Measurements from ENCODE around the gene RGL1. TPM values are rescaled to one million over a fixed set of nuclear protein-coding genes. Genes with fewer than 3 reads are reported as not detected.

Gene RGL1
- total RNA-seq, 1 experiment from 2014 or later: 4.8 TPM

DNA sequence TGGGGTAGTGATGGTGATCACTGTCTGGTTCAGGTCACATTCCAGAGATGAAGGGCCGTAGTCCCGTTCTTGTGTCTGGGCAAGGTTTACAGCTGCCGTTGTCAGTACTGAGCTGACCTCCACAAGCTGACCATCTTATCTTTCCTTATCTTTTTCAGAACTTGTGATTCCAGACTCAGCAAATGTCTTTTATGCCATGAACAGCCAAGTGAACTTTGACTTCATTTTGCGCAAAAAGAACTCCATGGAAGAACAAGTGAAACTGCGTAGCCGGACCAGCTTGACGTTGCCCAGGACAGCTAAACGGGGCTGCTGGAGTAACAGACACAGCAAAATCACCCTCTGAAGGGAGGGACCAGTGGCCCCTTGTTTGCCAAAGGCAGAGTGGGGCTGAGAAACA is 121.0 kb downstream of the RGL1 start:
- H3K36me3 Mint-ChIP-seq (ENCODE audit: insufficient read depth, unreplicated experiment): no peaks in the 10 kb centered on the region
- intact Hi-C loops (cut with micrococcal nuclease; ENCODE audit: unreplicated experiment): no loop called here
- no peaks in the 10 kb centered on the region for H3K27me3 Mint-ChIP-seq (ENCODE audit: unreplicated experiment)
- H3K9me3 Mint-ChIP-seq (ENCODE audit: low read depth, unreplicated experiment): no peaks in the 10 kb centered on the region
- H3K4me1 Mint-ChIP-seq (ENCODE audit: low read depth, unreplicated experiment): no peaks in the 10 kb centered on the region
- H3K27ac Mint-ChIP-seq (ENCODE audit: unreplicated experiment): no peak overlapping the region
- TF ChIP-seq CTCF (IDR thresholded peaks at IDR 0.05; ENCODE audit: unreplicated experiment): no peak
- no peak for DNase-seq
- BruUV-seq (replicated peaks): no TSS peak
- no peak overlapping the region for H3K4me3 Mint-ChIP-seq (ENCODE audit: low read depth, unreplicated experiment)
- CTCF ChIA-PET: no interaction called here

GRCh38 chr1:183926983-183927382 is 122.1 kb downstream of the RGL1 start:
- no peak overlapping the region for H3K27ac Mint-ChIP-seq (ENCODE audit: unreplicated experiment)
- H3K4me3 Mint-ChIP-seq (ENCODE audit: low read depth, unreplicated experiment): no peak overlapping the region
- H3K27me3 Mint-ChIP-seq (ENCODE audit: unreplicated experiment): no peaks in the 10 kb centered on the region
- no peaks in the 10 kb centered on the region for H3K36me3 Mint-ChIP-seq (ENCODE audit: insufficient read depth, unreplicated experiment)
- CTCF ChIA-PET: interaction anchor here (0.6 kb wide), 1 partner anchor 293 kb away, joined by 3 read pairs; no protein-coding TSS in a partner anchor
- no peak for DNase-seq
- no peaks in the 10 kb centered on the region for H3K9me3 Mint-ChIP-seq (ENCODE audit: low read depth, unreplicated experiment)
- intact Hi-C loops (cut with micrococcal nuclease; ENCODE audit: unreplicated experiment): no loop called here
- BruUV-seq (replicated peaks): no TSS peak
- no peak for TF ChIP-seq CTCF (IDR thresholded peaks at IDR 0.05; ENCODE audit: unreplicated experiment)
- no peaks in the 10 kb centered on the region for H3K4me1 Mint-ChIP-seq (ENCODE audit: low read depth, unreplicated experiment)

GRCh38 chr1:183931646-183932271 is 126.8 kb downstream of the RGL1 start:
- Mint-ChIP-seq H3K4me3 (ENCODE audit: low read depth, unreplicated experiment) (no peak overlapping the region), H3K36me3 (ENCODE audit: insufficient read depth, unreplicated experiment) (no peaks in the 10 kb centered on the region), H3K27me3 (ENCODE audit: unreplicated experiment) (no peaks in the 10 kb centered on the region), H3K9me3 (ENCODE audit: low read depth, unreplicated experiment) (no peaks in the 10 kb centered on the region), H3K4me1 (ENCODE audit: low read depth, unreplicated experiment) (no peaks in the 10 kb centered on the region), H3K27ac (ENCODE audit: unreplicated experiment) (no peak overlapping the region)
- CTCF ChIA-PET: interaction anchor here (0.7 to 1.2 kb wide), 2 partner anchors 16 to 68 kb away, joined by 3 to 5 read pairs; no protein-coding TSS in a partner anchor
- intact Hi-C loops (cut with micrococcal nuclease; ENCODE audit: unreplicated experiment): no loop called here
- TF ChIP-seq CTCF (IDR thresholded peaks at IDR 0.05; ENCODE audit: unreplicated experiment): no peak
- BruUV-seq (replicated peaks): no TSS peak
- no peak for DNase-seq

DNA sequence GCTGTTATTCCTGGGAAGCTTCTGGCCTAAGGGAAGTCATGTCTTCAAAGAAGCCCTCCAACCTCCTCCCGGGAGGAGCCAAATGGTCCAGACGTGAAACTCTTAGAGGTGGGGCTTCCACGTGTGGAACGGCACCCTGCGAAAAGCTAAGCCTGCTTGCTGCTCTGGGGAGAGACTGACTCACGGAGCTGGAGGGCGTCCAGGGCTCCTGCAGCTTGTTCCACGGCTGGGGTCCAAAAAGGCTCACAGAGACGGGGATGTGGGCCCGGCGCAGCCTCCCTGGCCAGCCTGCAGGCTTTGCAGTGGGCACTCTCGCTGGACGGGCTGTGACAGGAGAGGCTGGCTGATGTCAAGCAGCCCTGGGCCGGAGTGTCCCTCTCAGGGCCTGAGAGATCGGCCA is 127.5 kb downstream of the RGL1 start:
- H3K9me3 Mint-ChIP-seq (ENCODE audit: low read depth, unreplicated experiment): no peaks in the 10 kb centered on the region
- no peaks in the 10 kb centered on the region for H3K36me3 Mint-ChIP-seq (ENCODE audit: insufficient read depth, unreplicated experiment)
- no peak for DNase-seq
- TF ChIP-seq CTCF (IDR thresholded peaks at IDR 0.05; ENCODE audit: unreplicated experiment): no peak
- H3K27ac Mint-ChIP-seq (ENCODE audit: unreplicated experiment): no peak overlapping the region
- CTCF ChIA-PET: interaction anchor here (1.2 kb wide), 1 partner anchor 16 kb away, joined by 3 read pairs; no protein-coding TSS in a partner anchor
- no TSS peak for BruUV-seq (replicated peaks)
- no peaks in the 10 kb centered on the region for H3K4me1 Mint-ChIP-seq (ENCODE audit: low read depth, unreplicated experiment)
- H3K27me3 Mint-ChIP-seq (ENCODE audit: unreplicated experiment): no peaks in the 10 kb centered on the region
- intact Hi-C loops (cut with micrococcal nuclease; ENCODE audit: unreplicated experiment): no loop called here
- no peak overlapping the region for H3K4me3 Mint-ChIP-seq (ENCODE audit: low read depth, unreplicated experiment)
